ENCODE measurements around the gene MLLT3.

MLLT3 gene

GRCh38 chr9:20292002-20292401, 330.3 kb downstream of the MLLT3 start:
- DNase-seq: no peak
